ENCODE results near the gene MYOCOS.
"Not testable (repeated sequence)": the region's sequence is repeated elsewhere in the genome, so short reads cannot be mapped to it uniquely, and the experiment has no call there.

The MYOCOS gene, protein sequence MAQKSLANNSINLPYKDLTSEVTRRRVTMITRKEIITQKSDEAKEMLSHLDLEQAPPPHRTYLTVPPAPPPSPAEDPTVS

DNA sequence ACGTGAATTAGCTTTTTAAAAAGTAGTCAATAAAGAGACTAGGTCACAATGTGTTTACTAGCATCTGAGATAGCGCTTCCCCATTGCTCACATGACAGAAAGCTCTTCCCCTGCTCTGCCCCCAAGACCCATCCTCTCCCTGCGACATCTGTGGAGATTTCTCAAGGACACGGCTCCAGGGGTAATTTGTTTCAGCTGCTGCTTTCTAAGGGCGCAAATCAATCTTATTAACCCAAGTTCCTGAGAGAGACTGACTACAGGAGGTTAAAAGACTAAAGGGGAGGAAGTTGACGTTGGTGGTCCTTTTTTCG lies at the start of gene MYOCOS:
TSS of gene MYOCOS (plus strand) at position 92 of the 311 bp plus-strand sequence. CDS start 1,641 bp downstream, outside the sequence.
- DNase-seq = no peak

DNA sequence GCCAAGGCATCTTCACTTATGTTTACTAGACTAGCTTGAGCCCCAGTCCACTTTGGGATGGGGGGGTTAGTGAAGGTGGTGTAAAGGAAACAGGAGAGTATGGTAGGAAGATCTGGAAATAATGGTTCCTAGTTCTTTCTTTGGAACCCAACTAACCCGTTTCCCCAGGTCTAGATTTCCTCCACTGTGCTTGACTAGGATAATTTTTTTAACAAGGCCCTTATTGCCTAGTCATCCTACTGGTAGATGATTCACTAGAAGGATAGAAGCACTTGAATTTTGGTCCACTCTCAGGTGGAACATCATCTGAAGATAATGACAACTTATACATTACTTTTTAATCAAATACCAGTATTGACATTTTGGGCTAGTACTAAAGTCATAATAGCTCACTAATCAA lies 45.9 kb upstream of the MYOCOS start:
- no peak for DNase-seq

DNA sequence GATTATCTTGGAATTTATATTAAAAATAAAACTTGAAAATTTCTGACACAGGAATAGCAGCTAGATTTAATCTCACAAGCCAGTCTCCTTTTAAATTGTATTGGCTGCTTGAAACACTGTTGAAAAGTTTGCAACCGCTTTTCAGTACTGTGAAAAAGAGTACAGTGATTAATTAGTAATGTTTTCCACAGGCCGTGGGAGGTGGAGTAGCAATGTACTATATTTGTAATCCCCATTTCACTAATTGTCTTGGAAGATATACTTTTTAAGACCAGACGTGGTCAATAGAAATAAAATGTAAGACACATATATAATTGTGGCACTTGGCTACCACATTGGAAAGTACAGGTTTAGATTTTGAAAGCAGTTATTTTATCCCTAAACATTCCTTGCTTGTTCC lies 40.8 kb upstream of the MYOCOS start:
- no peak for DNase-seq

DNA sequence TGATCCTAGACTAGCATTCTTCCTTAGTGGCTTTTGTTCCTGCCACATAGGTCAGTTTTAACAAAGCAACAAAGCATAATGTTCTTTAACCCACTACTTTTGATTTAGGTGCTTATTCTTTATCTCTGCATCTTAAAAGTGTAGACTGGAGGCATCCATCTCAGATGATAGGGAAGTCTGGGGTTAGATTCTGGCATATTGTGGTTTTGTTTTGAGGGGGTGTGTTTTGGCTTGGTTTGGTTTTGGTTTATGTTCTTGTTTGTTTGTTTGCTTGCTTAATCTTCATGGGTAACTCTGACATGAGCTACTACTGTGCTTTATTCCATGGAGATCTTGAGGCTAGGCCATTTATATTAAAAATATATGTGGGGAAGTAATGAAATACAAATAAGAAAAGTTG lies 40.3 kb upstream of the MYOCOS start:
- no peak for DNase-seq

DNA sequence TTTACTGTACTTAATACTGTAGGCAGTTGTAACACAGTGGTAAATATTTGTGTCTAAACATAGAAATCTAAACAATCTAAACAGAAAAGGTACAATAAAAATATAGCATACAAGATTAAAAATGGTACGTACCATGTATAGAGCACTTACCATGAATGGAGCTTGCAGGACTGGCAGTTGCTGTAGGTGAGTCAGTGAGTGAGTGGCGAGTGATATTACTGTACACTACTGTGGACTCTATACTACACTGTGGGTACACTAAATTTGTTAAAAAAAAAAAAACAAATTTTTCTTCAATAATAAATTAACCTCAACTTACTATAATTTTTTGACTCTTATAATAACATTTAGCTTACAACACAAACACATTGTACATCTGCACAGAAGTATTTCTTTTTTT lies 39.5 kb upstream of the MYOCOS start:
- DNase-seq = no peak

DNA sequence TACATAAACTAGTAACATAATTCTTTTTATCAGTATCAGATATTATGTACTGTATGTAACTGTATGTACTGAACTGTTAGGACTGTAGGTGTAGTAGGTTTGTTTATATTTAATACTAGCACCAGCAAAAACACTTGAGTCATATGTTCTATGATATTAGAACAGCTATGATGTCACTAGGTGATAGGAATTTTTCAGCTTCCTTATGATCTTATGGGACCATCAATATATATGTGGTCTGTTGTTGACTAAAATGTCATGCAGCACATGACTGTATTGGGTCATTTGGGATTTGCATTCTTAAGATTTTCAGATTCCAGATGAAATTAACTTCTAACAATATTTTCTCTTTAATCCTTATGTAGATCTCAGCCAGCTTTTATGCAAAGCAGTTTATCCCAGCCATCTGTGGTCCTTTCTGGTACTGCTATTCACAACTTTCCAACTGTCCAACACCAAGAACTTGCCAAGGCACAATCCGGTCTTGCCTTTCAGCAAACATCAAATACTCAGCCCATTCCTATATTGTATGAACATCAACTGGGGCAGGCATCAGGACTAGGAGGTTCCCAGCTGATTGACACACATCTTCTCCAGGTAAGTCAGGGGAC lies 38.3 kb upstream of the MYOCOS start:
- DNase-seq = no peak

DNA sequence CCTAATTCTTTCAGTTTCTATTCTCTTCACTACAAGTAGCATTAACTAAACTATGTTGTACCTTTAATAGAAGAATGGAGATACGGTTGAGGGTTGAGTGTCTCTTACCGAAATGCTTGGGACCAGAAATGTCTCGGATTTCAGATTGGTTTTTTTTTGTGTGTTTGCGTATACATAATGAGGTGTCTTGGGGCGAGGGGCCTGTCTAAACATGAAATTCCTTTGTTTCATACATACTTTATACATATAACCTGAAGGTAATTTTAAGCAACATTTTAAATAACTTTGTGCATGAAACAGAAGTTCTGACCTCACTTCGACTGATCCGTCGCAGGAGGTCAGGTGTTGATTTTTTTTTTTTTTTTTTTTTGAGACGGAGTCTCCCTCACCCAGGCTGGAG lies 36.3 kb upstream of the MYOCOS start:
- DNase-seq = no peak

DNA sequence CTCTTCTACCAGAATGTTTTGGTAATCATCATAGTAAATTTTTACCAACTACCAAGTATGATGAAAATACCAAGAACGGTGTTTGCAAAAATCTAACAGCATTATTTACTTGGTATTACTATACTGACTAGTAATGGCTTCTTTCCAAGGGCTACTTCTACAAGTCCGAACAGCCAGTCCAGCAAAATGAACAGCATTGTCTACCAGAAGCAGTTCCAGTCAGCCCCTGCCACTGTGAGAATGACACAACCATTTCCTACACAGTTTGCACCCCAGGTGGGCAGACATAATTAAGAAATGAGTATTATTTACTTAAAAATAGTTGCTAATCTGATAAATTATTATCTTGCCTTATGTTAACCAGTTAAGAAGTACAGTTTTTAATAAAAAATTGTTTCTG lies 33.8 kb upstream of the MYOCOS start:
- no peak for DNase-seq

DNA sequence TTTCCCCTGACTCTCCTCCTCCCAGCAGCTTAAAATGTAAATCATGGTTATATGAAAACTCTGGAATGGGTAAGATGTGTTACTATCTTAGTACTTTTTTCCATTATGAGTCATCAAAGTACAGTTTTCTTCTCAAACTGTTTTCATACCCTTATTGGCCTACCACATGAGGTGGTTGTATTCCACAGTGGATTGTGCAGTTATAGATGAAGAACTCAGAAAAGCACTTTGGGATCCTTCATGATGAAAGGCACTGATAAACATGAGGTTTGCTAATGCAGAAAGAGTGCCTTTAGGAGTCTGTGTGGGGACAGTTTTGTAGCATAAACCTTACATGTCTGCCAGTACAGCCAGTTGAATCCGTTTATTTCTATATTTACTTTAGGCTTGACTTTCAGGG lies 32.0 kb upstream of the MYOCOS start:
- no peak for DNase-seq

DNA sequence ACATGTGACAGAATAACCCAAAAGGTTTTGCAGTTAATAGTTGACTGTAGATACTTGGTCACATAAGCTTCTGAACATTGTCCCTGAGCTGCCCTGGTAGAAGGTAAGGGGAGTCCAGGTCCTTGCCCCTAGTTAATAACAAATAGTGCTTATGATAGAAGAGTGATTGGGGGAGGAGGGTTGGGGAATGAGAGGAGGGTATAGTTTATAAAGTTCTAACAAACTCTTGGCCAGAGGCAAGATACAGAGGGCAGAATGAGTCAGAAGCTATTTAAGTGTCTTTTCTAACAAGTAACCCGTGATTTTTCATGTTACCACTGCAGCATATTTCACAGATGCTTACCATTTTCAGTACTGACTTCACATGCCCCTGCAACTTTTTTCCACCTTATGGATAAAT lies 26.7 kb upstream of the MYOCOS start:
- DNase-seq = no peak

DNA sequence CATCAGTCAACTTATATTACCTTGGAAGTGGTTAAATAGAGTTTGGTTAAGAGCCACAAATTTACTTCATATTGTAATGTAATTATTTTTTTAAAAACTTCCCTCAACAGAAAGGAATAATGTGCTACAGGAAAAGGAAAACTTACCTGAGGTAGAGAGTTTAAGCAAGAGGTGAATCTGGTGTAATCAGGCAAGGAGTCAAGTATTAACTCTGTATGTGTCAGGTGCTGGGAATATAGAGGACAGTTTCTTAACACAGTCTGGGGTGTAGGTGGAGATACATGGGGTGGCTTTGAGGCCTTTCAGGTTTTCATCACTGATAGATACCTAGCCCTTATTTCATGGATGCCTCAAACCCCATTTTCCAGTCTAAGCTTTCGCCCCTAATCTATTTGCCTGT lies 25.9 kb upstream of the MYOCOS start:
- DNase-seq = no peak

DNA sequence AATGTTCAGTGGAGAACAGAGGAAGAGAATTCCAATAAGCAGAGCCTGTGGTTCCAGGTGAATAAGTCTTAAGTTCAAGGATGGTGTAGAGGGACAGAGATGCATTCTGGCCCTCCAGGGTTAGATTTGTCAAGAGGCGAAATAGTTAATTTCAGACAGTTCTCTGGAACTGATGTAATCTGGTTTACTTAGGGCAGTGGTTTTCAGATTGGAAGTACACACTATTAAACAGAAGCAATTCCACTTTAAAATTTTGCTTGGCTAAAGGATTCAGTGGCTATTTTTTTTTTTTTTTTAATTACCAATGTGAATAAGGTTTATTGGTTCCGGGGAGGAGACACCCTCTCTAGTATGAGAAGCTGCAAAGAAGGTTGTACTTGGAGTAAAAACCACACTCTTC lies 25.3 kb upstream of the MYOCOS start:
- DNase-seq = no peak

DNA sequence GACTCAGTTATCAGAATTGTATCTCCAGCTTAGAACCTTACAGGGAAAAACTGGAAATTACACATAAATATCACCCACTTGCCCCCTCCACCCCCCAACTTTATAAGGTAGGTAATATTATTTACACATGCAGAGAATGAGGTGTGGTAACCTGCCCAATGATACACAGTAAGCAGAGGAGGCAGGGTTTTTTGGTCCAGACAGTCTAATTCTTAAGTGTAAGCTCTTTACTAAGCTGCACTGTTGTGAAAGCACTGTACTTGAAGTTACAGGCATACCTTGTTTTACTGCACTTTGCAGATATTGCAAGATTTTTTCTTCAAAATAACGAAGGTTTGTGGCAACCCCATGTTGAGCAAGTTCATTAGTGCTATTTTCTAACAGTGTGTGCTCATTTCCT lies 24.8 kb upstream of the MYOCOS start:
- DNase-seq = no peak

DNA sequence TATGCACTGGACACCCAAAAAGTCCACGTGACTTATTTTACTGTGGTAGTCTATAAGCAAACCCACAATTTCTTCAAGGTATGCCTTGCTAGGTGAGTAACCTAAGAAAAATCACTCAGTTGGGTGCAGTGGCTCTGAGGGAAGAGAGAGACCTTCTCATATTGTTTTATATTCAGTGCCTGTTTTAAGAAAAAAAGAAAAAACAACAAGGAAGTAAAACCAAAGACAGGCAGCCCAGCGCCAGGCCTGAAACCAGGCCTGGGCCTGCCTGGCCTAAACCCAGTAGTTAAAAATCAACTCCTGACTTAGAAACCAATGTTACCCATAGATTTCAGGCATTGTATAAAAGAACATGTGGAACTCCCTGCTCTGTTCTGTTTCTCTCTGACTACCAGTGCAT lies 21.7 kb upstream of the MYOCOS start:
- DNase-seq = not testable (repeated sequence)

DNA sequence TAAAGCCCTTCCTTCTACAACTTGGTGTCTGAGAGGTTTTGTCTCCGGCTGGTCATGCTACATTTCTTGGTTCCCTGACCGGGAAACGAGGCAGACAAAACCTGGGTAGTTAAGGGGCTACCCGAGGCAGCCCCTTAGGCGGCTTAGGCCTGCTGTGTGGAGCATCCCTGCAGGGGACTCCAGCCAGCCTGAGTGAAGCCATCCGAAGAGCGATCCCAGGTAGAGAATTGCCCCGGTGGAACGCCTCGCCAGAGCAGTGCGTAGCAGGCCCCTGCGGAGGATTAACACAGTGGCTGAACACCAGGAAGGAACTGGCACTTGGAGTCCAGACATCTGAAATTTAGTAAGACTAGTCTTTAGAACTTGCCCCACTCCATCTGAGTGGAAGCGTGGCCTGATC lies 21.2 kb upstream of the MYOCOS start:
- no peak for DNase-seq

DNA sequence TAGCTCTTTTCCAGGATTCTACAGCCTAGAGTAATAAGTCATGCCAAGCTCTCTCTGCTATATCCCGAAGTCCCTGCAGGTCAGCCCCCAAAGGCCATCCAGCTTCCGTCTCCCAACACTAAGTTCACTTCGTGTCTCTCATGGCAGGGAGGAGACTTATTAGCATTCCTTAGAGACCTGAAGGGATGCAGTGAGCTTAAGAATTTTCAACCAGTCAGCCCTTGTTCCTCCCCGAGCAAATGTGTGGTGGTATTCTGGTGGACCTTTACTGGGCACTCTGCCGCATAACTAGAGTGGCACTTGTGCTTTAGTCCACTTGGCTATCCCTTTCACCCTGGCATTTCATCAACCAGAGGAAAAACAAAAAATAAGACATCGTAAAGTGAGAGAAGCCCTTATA lies 19.0 kb upstream of the MYOCOS start:
- not testable (repeated sequence) for DNase-seq

DNA sequence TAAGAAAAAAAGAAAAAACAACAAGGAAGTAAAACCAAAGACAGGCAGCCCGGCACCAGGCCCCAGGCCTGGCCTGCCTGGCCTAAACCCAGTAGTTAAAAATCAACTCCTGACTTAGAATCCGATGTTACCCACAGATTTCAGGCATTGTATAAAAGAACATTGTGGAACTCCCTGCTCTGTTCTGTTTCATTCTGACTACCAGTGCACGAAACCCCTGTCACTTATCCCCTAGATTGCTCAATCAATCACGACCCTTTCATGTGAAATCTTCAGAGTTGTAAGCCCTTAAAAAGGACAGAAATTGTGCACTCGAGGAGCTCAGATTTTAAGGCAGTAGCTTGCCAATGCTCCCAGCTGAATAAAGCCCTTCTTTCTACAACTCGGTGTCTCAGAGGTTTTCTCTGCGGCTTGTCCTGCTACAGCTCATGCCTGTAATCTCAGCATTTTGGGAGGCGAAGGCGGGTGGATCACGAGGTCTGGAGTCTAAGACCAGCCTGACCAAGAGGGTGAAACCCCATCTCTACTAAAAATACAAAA lies 15.6 kb upstream of the MYOCOS start:
- DNase-seq = no peak

DNA sequence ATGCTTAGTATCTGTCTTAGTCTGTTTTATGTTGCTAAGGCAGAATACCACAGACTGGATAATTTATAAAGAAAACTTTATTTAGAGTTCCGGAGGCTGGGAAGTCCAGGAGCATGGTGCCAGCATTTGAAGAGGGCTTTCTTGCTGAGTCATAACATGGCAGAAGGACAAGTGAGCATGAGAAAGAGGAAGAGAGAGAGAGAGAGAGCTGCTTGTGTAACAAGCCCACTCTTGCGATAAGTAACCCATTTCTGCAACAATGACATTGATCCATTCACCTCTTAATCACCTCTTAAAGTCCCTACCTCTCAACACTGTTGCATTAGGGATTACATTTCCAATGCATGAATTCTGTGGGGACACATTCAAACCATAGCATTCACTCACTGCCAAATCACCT lies 11.7 kb upstream of the MYOCOS start:
- DNase-seq = no peak

DNA sequence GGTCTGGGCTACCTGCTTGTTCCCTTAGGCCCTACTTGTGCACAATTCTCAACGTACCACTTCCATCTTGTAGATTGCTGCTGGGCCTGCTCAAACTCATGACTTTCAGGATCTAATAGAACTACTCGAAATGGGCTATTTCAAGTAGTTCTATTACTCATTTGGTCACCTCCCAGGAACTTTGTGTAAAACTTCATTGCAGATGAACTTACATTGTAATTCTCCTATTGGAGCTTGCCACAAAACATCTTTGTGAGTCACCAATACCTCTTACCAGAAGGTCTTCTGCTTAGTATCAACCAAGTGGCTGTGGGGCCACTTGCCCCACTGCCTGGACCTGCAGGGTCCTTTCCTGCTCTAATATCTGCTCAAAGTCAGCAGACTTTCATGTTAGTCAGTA lies 10.7 kb upstream of the MYOCOS start:
- DNase-seq = no peak

DNA sequence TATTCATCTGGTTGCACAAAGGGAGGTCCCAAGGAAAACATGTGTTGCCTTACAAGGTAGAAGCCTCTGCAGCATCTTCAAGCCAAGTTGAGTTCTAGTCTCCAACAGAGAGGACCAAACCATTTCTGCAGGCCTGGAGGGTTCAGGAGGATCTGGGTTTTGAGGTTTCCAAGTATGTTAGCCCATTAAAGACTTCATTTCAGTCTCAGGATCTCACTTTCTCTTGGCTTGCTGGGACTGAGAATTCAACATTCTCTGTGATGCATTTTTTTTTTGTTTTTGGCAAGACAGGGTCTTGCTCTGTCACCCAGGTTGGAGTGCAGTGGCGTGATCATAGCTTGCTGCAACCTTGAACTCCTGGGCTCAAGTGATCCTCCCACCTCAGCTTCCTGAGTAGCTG lies 8.8 kb upstream of the MYOCOS start:
- no peak for DNase-seq

DNA sequence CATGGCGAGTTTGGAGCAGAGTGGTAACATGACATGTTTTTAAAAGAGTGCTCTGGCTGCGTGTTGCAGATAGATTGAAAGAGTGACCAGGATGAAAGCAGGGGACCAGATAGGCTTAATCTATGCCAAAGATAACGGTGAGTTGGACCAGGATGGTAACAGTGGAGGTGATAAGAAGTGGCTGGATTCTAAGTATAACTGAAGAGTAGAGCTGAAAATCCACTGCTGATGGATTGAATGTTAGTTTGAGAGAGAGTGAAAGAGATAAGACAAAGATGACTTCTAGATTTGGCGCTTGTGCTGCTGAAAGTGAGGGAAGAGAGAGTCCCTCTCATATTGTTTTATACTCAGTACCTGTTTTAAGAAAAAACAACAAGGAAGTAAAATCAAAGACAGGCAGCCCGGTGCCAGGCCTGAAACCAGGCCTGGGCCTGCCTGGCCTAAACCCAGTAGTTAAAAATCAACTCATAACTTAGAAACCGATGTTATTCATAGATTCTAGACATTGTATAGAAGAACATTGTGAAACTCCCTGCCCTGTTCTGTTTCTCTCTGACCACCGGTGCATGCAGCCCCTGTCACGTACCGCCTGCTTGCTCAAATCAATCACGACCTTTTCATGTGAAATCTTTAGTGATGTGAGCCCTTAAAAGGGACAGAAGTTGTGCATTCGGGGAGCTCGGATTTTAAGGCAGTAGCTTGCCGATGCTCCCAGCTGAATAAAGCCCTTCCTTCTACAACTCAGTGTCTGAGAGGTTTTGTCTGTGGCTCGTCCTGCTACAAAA lies 6.7 kb upstream of the MYOCOS start:
- not testable (repeated sequence) for DNase-seq

DNA sequence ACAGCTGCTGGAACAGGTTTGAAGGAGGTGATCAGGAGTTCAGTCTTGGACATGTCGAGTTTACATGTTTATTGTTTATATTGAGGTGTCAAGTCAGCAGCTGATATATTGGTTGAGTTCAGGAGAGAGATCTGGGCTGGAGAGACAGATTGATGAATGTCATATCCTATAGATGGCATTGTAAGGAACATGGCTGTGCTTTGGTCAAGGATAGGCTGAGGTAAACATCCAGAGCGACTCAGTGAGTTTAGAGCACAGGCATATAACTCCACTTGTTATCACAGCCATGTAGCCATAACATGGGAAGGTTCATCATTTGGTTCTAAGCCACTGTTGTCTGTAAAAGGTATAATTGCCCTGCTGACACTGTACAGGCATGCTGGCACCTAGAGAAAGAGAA lies 5.5 kb upstream of the MYOCOS start:
- no peak for DNase-seq

DNA sequence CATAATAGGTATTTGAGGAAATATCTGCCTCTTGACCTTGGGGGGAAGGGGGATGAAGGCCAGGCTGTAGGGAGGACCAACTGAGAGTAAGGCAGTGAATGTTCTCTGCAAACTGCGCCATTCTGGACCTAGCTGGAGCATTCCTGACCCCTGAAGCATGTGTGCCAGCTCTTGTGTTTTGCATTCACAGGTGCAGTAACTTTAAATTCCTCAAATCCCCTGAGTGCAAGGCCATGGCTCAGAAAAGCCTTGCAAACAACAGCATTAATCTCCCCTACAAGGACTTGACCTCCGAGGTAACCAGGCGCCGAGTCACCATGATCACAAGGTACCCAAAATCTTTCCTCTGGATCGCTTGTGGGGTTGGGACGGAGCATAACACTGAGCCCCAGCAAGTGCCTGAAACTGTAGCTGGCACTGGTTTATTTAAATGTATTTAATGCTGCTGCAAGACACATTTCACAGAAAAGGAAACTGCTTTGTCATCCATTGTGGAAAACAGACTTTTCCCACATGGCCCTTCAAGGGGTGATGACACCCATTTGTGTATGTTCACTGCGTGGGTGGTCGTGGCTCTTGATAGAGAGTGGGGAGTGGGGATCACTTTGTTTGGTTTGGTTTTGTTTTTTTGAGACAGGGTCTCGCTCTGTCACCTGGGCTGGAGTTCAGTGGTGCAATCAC lies 1.7 kb downstream of the MYOCOS start:
- DNase-seq = no peak

DNA sequence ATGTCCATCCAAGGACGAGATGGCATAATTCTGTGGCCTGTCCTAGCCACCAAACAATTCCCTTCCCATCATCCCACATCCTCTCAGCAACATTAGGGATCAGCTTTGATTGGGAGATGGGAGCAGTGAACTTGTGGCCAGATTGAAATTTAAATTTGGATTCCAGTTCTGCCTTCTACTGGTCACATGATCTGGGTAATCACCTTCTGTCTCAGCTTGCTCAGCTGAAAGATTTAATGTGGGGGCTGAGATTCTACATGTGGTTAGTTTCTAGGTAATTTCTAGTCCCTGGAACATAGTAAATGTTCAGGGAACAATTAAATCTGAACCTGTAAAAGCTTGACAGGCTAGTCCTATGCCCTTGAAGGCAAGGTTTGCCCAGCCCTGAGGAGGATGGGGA lies 3.2 kb downstream of the MYOCOS start:
- no peak for DNase-seq

Data from activated T-cell treated with anti-CD3 and anti-CD28 coated beads for 4 hours (primary cell).